Mesothelial cell of epicardium (in vitro differentiated cells): ENCODE data around the gene FLRT3. TPM values are rescaled to one million over a fixed set of nuclear protein-coding genes. Genes with fewer than 3 reads are reported as not detected.

Source experiments
- DNase-seq, 2 experiments: peaks; one replicate each; pipeline ENCODE4 v3.0.0; 2021; ENCODE audit warnings: low spot score in 2 of 2; ENCODE audit not compliant: unreplicated experiment in 2 of 2
- H3K27ac Mint-ChIP-seq: 2 replicates; pipeline ENCODE4 v1.8.0; 2021; ENCODE audit warnings: mixed read lengths
- H3K27me3 Mint-ChIP-seq: 2 replicates; pipeline ENCODE4 v1.8.0; 2021; ENCODE audit warnings: low read depth, mixed read lengths
- H3K36me3 Mint-ChIP-seq: 2 replicates; pipeline ENCODE4 v1.8.0; 2021; ENCODE audit warnings: mixed read lengths
- H3K4me1 Mint-ChIP-seq: 2 replicates; pipeline ENCODE4 v1.8.0; 2021; ENCODE audit warnings: mixed read lengths
- H3K4me3 Mint-ChIP-seq: 2 replicates; pipeline ENCODE4 v1.8.0; 2021; ENCODE audit warnings: mild to moderate bottlenecking, moderate library complexity, mixed read lengths
- H3K9me3 Mint-ChIP-seq: 2 replicates; pipeline ENCODE4 v1.8.0; 2021; ENCODE audit warnings: mixed read lengths
- total RNA-seq: library from RNA; stranded (reverse); gene quantifications from 3 replicates; pipeline ENCODE4 v1.2.1, GENCODE V29; 2021
- TF ChIP-seq, protein P1 (sequence below): fragments of 200-600 bp; sonication (generic); IDR thresholded peaks from one replicate; pipeline ENCODE4 v1.5.0; 2021; ENCODE audit warnings: antibody characterized with exemption; ENCODE audit not compliant: unreplicated experiment

Gene FLRT3
- total RNA-seq, 1 donor from 2014 or later, result 98.6 TPM

DNA sequence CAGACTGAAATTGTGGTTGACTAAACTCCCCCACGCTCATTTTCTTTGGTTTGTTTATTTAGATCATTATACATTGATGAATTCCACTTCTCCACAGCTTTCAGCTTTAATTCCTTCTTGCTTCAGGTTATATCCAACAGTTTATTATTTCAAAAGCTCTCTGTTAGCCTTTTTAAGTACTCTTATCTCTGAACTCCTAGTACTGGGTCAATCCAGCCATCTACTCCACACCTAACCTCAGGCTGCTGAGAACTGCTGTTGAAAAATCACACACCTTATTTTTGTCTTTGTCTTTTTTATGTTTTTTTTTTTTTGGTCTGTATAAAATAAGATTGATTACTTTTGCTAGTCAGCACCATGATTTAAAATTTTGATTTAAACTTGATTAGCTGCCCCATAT lies 32.9 kb downstream of the FLRT3 start:
- peak overlapping the region; percentile 13 for H3K27ac Mint-ChIP-seq
- no peaks in the 10 kb centered on the region for H3K27me3 Mint-ChIP-seq
- peaks cover 14% of the 10 kb centered on the region for H3K4me1 Mint-ChIP-seq
- no peaks in the 10 kb centered on the region for H3K9me3 Mint-ChIP-seq
- TF ChIP-seq, protein P1, sequence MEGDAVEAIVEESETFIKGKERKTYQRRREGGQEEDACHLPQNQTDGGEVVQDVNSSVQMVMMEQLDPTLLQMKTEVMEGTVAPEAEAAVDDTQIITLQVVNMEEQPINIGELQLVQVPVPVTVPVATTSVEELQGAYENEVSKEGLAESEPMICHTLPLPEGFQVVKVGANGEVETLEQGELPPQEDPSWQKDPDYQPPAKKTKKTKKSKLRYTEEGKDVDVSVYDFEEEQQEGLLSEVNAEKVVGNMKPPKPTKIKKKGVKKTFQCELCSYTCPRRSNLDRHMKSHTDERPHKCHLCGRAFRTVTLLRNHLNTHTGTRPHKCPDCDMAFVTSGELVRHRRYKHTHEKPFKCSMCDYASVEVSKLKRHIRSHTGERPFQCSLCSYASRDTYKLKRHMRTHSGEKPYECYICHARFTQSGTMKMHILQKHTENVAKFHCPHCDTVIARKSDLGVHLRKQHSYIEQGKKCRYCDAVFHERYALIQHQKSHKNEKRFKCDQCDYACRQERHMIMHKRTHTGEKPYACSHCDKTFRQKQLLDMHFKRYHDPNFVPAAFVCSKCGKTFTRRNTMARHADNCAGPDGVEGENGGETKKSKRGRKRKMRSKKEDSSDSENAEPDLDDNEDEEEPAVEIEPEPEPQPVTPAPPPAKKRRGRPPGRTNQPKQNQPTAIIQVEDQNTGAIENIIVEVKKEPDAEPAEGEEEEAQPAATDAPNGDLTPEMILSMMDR, result no peak
- H3K4me3 Mint-ChIP-seq, result no peak overlapping the region
- H3K36me3 Mint-ChIP-seq, result no peaks in the 10 kb centered on the region
- no peak for DNase-seq

DNA sequence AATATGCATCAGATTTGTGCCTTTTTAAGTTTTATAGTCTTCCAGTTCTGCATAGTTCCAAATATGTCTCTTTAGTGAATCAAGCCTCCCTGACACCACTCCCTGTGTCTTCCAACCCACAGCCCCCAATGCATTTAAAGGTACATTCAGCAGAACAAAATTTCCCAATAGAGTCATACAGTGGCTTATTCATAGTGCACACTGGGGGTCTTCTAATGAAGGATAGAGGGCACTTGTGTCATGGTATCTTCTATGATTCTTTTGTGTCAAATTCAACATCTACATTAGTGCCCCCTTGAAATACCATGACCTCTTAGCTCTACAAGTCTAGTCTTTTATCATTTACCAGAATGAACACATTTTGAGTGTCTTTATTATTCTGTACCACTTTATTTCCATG lies 33.8 kb downstream of the FLRT3 start:
- H3K4me1 Mint-ChIP-seq, result peaks cover 14% of the 10 kb centered on the region
- H3K27ac Mint-ChIP-seq, result no peak overlapping the region
- TF ChIP-seq, protein P1, result no peak
- H3K36me3 Mint-ChIP-seq, result no peaks in the 10 kb centered on the region
- no peak overlapping the region for H3K4me3 Mint-ChIP-seq
- H3K27me3 Mint-ChIP-seq, result no peaks in the 10 kb centered on the region
- peaks cover under 1% of the 10 kb centered on the region for H3K9me3 Mint-ChIP-seq
- DNase-seq, result no peak

DNA sequence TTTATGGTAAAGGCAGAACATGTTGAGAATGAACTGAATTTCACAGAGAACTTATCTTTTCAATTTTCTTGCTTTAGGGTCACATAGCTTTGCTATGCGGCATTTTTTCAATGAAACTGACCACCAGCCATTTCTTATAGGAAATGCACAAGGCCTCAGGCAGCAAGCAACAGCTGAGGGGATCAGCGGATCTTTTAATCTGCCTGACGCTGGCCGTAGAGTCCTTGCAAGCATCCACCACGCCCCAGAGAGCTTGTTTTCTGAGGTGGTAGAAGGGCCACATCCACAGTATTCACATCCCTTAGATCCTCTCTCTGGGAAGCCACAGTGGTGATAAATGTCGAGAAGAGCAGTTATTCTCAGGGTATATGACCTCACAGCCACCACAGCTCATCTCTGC lies 34.3 kb downstream of the FLRT3 start:
- no peaks in the 10 kb centered on the region for H3K27me3 Mint-ChIP-seq
- TF ChIP-seq, protein P1, result no peak
- H3K36me3 Mint-ChIP-seq, result no peaks in the 10 kb centered on the region
- peaks cover 14% of the 10 kb centered on the region for H3K4me1 Mint-ChIP-seq
- no peak overlapping the region for H3K27ac Mint-ChIP-seq
- DNase-seq, result no peak
- H3K9me3 Mint-ChIP-seq, result peaks cover 3% of the 10 kb centered on the region
- H3K4me3 Mint-ChIP-seq, result no peak overlapping the region

DNA sequence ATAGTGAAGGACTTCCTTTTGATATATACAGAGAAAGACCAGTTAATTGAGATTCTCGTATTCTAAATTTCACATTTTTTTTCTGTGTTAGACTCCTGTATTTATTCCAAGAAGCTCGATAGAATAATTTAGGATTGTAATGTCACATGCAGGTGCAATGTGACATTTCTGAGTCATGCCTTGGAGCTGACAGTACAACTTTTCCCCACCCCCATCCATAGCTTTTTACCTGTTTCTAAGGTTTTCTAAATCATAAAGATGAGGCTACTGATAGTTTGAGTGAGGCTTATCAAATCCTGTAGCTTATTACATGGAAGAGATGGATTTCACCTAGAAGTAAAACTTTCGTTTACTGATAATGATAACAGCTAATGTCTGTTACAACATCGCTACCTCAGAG lies 37.6 kb downstream of the FLRT3 start:
- Mint-ChIP-seq H3K27me3 (no peaks in the 10 kb centered on the region), H3K4me1 (peaks cover 10% of the 10 kb centered on the region), H3K9me3 (peaks cover 3% of the 10 kb centered on the region), H3K36me3 (no peaks in the 10 kb centered on the region), H3K4me3 (no peak overlapping the region), H3K27ac (no peak overlapping the region)
- TF ChIP-seq, protein P1, result no peak
- DNase-seq, result no peak

DNA sequence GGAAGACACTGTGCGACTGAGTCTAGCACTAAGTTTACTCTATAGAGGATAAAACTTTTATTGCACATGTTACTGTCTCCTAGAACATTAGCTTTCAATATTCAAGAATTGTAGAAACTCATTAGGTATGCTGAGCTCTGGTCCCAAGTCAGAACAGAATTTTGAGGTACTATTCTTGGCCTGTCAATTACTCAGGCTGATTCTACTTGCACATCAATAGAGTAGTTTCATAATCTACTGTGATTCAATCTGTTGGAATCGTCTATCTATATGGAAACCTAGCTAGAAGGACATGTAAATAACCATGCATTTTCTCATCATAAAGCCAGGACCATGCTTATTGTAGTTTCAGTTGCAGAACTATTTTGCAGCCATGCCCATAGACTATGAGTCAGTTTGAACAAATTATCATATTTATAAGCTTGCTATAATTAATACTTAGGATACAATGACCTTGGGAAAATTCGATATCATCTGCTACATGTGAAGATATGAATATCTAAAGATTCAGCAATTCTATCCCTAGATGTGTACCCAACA lies 41.6 kb downstream of the FLRT3 start:
- TF ChIP-seq, protein P1, result no peak
- H3K27ac Mint-ChIP-seq, result no peak overlapping the region
- H3K9me3 Mint-ChIP-seq, result peaks cover 3% of the 10 kb centered on the region
- DNase-seq, result no peak
- H3K4me1 Mint-ChIP-seq, result no peaks in the 10 kb centered on the region
- no peaks in the 10 kb centered on the region for H3K27me3 Mint-ChIP-seq
- no peak overlapping the region for H3K4me3 Mint-ChIP-seq
- H3K36me3 Mint-ChIP-seq, result no peaks in the 10 kb centered on the region

DNA sequence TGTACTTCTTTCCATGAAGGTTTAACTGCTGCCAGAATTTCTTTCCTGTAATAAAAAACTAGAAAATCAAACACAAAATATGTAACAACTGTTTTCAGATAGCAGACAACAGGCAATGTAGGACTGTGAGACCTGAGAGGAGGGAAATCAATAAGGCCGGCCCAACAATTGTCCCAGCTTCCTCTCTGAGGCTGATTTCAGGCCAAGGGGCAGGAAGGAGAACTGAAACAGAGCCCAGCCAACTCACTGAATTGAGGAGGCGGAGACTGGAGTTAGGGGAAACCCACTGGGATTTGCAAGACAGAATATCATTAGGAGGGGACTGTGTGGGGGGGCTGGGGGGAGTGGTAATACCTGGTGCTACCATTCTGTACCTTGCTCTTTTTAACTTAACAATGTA lies 42.2 kb downstream of the FLRT3 start:
- H3K4me3 Mint-ChIP-seq, result no peak overlapping the region
- TF ChIP-seq, protein P1, result no peak
- H3K27me3 Mint-ChIP-seq, result no peaks in the 10 kb centered on the region
- no peaks in the 10 kb centered on the region for H3K36me3 Mint-ChIP-seq
- peaks cover 3% of the 10 kb centered on the region for H3K9me3 Mint-ChIP-seq
- H3K27ac Mint-ChIP-seq, result no peak overlapping the region
- H3K4me1 Mint-ChIP-seq, result no peaks in the 10 kb centered on the region
- no peak for DNase-seq
